ENCODE measurements around the gene MDM4.

The MDM4 gene

GRCh38 chr1:204571128-204571527 lies 54.9 kb downstream of the MDM4 start:
- intact Hi-C loops (cut with DNase I), result no loop called here
- DNase-seq, result no peak

GRCh38 chr1:204571631-204572030 lies 55.4 kb downstream of the MDM4 start:
- DNase-seq, result no peak
- intact Hi-C loops (cut with DNase I), result no loop called here

- DNase-seq, result no peak
- intact Hi-C loops (cut with DNase I), result no loop called here
These were observed 57.0 kb downstream of the MDM4 start for GRCh38 chr1:204572923-204573922.

- intact Hi-C loops (cut with DNase I), result no loop called here
These were observed 58.0 kb downstream of the MDM4 start for GRCh38 chr1:204574016-204574864.

GRCh38 chr1:204574865-204575163 lies 58.6 kb downstream of the MDM4 start:
- peak in 4 of 42 donors; percentile 16 to 28 (median 20) for DNase-seq
- intact Hi-C loops (cut with DNase I), result no loop called here

More at GRCh38 chr1:204574016-204574864, 58.0 kb downstream of the MDM4 start:
- no peak for DNase-seq

- intact Hi-C loops (cut with DNase I), result no loop called here
- DNase-seq, result no peak
These were observed 59.3 kb downstream of the MDM4 start for GRCh38 chr1:204575221-204576190.

GRCh38 chr1:204576422-204576821 lies 60.2 kb downstream of the MDM4 start:
- intact Hi-C loops (cut with DNase I), result no loop called here
- DNase-seq, result no peak

- intact Hi-C loops (cut with DNase I), result no loop called here
- no peak for DNase-seq
These were observed 61.7 kb downstream of the MDM4 start for GRCh38 chr1:204577794-204578478.

GRCh38 chr1:204578867-204579664 lies 62.9 kb downstream of the MDM4 start:
- peak in 3 of 42 donors; percentile 14 to 21 (median 15) for DNase-seq
- intact Hi-C loops (cut with DNase I), result no loop called here

GRCh38 chr1:204579681-204580080 lies 63.5 kb downstream of the MDM4 start:
- intact Hi-C loops (cut with DNase I), result no loop called here
- no peak for DNase-seq

- DNase-seq, result no peak
- intact Hi-C loops (cut with DNase I), result no loop called here
These were observed 64.7 kb downstream of the MDM4 start for GRCh38 chr1:204580862-204581261.

- no peak for DNase-seq
- intact Hi-C loops (cut with DNase I), result no loop called here
These were observed 65.6 kb downstream of the MDM4 start for GRCh38 chr1:204581759-204582158.

GRCh38 chr1:204583909-204584632 lies 67.9 kb downstream of the MDM4 start:
- intact Hi-C loops (cut with DNase I), result no loop called here
- peak in 31 of 42 donors; percentile 17 to 69 (median 36) for DNase-seq

GRCh38 chr1:204584699-204585372 lies 68.6 kb downstream of the MDM4 start:
- intact Hi-C loops (cut with DNase I), result no loop called here
- DNase-seq, result no peak

GRCh38 chr1:204587621-204588020 lies 71.4 kb downstream of the MDM4 start:
- intact Hi-C loops (cut with DNase I), result no loop called here
- no peak for DNase-seq

GRCh38 chr1:204588826-204589225 lies 72.6 kb downstream of the MDM4 start:
- intact Hi-C loops (cut with DNase I), result no loop called here
- DNase-seq, result no peak
